Measurements from ENCODE around the gene IPO5.

GRCh38 chr13:97905517-97905916, 48.0 kb upstream of the IPO5 start:
- TF ChIP-seq EZH2 (IDR thresholded peaks at IDR 0.05; ENCODE audit: low read length, unreplicated experiment): no peak
- TF ChIP-seq CTCF (conservative IDR thresholded peaks at IDR 0.05; ENCODE audit: low read depth, low read length): no peak
